ENCODE data around the gene CNN2. TPM values are rescaled to one million over a fixed set of nuclear protein-coding genes. Genes with fewer than 3 reads are reported as not detected.
A peak's percentile ranks its signal among the peaks of the same experiment; 100 is the strongest.

The CNN2 gene
- total and polyA plus RNA-seq, 2 of the 13 experiments (the other 11 are each of a cell fraction or from before 2014, with no cell fraction given), result 63.6 to 70.0 TPM

DNA sequence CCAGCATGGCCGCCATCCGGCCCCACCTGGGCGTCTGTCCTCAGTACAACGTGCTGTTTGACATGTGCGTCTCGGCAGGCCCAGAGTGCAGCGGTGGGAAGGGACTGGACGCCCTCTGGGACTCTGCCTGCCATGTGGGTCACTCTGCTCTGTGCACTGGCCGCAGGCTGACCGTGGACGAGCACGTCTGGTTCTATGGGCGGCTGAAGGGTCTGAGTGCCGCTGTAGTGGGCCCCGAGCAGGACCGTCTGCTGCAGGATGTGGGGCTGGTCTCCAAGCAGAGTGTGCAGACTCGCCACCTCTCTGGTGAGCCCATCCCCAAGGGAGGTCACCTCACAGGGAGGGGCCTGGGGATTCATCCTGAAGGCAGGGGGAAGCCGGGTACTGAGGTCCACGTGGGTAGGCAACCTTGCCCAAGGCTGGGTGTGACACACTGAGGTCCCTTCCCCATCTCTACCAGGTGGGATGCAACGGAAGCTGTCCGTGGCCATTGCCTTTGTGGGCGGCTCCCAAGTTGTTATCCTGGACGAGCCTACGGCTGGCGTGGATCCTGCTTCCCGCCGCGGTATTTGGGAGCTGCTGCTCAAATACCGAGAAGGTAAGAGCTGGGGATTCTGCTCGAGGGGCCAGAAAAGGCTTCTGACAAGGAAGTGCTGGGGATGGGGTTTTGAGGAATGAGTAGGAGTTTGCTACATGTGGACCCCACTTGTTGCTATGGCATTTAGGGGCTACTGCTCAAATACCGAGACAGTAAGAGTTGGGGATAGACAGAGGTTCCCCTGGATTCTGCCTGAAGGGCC is 24.8 kb downstream of the CNN2 start (continued):
- TF ChIP-seq, protein P1, sequence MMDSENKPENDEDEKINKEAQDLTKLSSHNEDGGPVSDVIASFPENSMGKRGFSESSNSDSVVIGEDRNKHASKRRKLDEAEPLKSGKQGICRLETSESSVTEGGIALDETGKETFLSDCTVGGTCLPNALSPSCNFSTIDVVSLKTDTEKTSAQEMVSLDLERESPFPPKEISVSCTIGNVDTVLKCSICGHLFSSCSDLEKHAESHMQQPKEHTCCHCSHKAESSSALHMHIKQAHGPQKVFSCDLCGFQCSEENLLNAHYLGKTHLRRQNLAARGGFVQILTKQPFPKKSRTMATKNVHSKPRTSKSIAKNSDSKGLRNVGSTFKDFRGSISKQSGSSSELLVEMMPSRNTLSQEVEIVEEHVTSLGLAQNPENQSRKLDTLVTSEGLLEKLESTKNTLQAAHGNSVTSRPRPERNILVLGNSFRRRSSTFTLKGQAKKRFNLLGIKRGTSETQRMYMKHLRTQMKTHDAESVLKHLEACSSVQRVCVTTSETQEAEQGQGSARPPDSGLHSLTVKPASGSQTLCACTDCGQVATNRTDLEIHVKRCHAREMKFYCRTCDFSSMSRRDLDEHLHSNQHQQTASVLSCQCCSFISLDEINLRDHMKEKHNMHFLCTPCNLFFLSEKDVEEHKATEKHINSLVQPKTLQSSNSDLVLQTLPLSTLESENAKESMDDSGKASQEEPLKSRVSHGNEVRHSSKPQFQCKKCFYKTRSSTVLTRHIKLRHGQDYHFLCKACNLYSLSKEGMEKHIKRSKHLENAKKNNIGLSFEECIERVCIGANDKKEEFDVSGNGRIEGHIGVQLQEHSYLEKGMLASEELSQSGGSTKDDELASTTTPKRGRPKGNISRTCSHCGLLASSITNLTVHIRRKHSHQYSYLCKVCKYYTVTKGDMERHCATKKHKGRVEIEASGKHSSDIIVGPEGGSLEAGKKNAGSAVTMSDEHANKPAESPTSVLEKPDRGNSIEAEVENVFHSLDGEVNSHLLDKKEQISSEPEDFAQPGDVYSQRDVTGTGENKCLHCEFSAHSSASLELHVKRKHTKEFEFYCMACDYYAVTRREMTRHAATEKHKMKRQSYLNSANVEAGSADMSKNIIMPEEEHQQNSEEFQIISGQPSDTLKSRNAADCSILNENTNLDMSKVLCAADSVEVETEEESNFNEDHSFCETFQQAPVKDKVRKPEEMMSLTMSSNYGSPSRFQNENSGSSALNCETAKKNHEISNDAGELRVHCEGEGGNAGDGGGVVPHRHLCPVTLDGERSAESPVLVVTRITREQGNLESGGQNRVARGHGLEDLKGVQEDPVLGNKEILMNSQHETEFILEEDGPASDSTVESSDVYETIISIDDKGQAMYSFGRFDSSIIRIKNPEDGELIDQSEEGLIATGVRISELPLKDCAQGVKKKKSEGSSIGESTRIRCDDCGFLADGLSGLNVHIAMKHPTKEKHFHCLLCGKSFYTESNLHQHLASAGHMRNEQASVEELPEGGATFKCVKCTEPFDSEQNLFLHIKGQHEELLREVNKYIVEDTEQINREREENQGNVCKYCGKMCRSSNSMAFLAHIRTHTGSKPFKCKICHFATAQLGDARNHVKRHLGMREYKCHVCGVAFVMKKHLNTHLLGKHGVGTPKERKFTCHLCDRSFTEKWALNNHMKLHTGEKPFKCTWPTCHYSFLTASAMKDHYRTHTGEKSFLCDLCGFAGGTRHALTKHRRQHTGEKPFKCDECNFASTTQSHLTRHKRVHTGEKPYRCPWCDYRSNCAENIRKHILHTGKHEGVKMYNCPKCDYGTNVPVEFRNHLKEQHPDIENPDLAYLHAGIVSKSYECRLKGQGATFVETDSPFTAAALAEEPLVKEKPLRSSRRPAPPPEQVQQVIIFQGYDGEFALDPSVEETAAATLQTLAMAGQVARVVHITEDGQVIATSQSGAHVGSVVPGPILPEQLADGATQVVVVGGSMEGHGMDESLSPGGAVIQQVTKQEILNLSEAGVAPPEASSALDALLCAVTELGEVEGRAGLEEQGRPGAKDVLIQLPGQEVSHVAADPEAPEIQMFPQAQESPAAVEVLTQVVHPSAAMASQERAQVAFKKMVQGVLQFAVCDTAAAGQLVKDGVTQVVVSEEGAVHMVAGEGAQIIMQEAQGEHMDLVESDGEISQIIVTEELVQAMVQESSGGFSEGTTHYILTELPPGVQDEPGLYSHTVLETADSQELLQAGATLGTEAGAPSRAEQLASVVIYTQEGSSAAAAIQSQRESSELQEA (CRISPR knock-in tag; IDR thresholded peaks at IDR 0.05; ENCODE audit: not compliant biosample characterization), result peak; percentile 52
- 0 out of 2 replicates have a peak, but pooled peaks have one; percentile 21 for TF ChIP-seq CC2D1A (CRISPR knock-in tag; IDR thresholded peaks at IDR 0.05)
- TF ChIP-seq ZNF510 (CRISPR knock-in tag; IDR thresholded peaks at IDR 0.05; ENCODE audit: low read depth), result 0 out of 2 replicates have a peak, but pooled peaks have one; percentile 59
- TF ChIP-seq, protein P2, sequence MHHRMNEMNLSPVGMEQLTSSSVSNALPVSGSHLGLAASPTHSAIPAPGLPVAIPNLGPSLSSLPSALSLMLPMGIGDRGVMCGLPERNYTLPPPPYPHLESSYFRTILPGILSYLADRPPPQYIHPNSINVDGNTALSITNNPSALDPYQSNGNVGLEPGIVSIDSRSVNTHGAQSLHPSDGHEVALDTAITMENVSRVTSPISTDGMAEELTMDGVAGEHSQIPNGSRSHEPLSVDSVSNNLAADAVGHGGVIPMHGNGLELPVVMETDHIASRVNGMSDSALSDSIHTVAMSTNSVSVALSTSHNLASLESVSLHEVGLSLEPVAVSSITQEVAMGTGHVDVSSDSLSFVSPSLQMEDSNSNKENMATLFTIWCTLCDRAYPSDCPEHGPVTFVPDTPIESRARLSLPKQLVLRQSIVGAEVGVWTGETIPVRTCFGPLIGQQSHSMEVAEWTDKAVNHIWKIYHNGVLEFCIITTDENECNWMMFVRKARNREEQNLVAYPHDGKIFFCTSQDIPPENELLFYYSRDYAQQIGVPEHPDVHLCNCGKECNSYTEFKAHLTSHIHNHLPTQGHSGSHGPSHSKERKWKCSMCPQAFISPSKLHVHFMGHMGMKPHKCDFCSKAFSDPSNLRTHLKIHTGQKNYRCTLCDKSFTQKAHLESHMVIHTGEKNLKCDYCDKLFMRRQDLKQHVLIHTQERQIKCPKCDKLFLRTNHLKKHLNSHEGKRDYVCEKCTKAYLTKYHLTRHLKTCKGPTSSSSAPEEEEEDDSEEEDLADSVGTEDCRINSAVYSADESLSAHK (CRISPR knock-in tag; IDR thresholded peaks at IDR 0.05; ENCODE audit: borderline replicate concordance), result 0 out of 2 replicates have a peak, but pooled peaks have one; percentile 57
- no peak for TF ChIP-seq GATA4 (IDR thresholded peaks at IDR 0.05; ENCODE audit: borderline replicate concordance, low read depth)
- TF ChIP-seq, protein P3, sequence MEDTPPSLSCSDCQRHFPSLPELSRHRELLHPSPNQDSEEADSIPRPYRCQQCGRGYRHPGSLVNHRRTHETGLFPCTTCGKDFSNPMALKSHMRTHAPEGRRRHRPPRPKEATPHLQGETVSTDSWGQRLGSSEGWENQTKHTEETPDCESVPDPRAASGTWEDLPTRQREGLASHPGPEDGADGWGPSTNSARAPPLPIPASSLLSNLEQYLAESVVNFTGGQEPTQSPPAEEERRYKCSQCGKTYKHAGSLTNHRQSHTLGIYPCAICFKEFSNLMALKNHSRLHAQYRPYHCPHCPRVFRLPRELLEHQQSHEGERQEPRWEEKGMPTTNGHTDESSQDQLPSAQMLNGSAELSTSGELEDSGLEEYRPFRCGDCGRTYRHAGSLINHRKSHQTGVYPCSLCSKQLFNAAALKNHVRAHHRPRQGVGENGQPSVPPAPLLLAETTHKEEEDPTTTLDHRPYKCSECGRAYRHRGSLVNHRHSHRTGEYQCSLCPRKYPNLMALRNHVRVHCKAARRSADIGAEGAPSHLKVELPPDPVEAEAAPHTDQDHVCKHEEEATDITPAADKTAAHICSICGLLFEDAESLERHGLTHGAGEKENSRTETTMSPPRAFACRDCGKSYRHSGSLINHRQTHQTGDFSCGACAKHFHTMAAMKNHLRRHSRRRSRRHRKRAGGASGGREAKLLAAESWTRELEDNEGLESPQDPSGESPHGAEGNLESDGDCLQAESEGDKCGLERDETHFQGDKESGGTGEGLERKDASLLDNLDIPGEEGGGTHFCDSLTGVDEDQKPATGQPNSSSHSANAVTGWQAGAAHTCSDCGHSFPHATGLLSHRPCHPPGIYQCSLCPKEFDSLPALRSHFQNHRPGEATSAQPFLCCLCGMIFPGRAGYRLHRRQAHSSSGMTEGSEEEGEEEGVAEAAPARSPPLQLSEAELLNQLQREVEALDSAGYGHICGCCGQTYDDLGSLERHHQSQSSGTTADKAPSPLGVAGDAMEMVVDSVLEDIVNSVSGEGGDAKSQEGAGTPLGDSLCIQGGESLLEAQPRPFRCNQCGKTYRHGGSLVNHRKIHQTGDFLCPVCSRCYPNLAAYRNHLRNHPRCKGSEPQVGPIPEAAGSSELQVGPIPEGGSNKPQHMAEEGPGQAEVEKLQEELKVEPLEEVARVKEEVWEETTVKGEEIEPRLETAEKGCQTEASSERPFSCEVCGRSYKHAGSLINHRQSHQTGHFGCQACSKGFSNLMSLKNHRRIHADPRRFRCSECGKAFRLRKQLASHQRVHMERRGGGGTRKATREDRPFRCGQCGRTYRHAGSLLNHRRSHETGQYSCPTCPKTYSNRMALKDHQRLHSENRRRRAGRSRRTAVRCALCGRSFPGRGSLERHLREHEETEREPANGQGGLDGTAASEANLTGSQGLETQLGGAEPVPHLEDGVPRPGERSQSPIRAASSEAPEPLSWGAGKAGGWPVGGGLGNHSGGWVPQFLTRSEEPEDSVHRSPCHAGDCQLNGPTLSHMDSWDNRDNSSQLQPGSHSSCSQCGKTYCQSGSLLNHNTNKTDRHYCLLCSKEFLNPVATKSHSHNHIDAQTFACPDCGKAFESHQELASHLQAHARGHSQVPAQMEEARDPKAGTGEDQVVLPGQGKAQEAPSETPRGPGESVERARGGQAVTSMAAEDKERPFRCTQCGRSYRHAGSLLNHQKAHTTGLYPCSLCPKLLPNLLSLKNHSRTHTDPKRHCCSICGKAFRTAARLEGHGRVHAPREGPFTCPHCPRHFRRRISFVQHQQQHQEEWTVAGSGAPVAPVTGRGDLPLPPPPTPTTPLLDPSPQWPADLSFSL (CRISPR knock-in tag; IDR thresholded peaks at IDR 0.05), result peak; percentile 60; the same call in 1 of the 2 replicates
- 0 out of 2 replicates have a peak, but pooled peaks have one; percentile 38 for TF ChIP-seq ZNF143 (CRISPR knock-in tag; IDR thresholded peaks at IDR 0.05)
- TF ChIP-seq PHF20 (CRISPR knock-in tag; IDR thresholded peaks at IDR 0.05), result peak; percentile 56; the same call in 1 of the 2 replicates

Measured in HepG2 (cell line).